D721Med (cell line): ENCODE results near the gene BOC.

Experiments
- DNase-seq: peaks from one replicate; pipeline ENCODE4 v3.0.0; 2011; ENCODE audit warnings: low spot score; ENCODE audit not compliant: insufficient read length
- FAIRE-seq: peaks from 2 replicates; lab custom pipeline; 2011; peaks lifted over from hg19 to GRCh38; lab: Jason Lieb, UNC
- TF ChIP-seq, protein P1 (sequence below): IDR thresholded peaks from 2 replicates; pipeline ENCODE4 v1.5.1; 2012; ENCODE audit warnings: mild to moderate bottlenecking, control low read depth; ENCODE audit not compliant: insufficient read depth; ENCODE audit errors: missing control alignments

The BOC gene

DNA sequence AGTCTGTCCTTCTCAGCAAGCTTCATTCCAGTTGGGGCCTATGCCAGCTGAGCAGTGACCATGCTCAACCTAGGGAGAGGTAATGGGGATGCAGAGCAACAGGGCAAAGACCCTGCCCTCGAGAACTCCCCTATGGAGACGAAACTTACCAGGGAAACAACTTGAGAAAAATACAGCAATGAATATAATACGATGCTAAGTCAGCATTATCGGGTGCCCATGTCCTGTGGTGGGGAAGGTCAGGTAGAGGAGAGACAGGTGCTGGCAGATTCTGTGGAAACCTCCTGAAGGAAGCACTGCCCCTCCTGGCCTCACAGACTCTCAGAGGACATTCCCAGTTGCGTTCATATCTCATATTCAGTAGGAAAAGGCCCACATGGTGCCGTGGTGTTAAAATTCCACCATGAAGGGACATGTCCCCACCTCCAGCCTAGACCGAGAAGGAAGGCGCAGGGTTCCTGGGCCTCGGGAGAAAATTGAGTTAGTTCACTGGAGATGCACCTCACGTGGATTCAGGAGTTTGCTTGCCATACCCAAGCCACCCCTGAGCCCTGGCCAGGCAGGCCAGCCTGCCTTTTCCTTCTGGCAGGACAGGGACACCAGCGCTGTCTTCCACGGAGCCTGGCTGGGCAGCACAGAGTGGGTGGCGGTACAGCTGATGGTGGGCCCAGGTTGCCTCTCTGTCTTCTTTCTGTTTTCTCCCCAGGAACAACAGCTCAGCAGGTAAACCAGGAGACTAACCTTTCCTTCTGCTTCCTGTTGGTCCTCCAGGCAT is 62.4 kb downstream of the BOC start:
- FAIRE-seq (no peak), DNase-seq (no peak)
- TF ChIP-seq, protein P1, sequence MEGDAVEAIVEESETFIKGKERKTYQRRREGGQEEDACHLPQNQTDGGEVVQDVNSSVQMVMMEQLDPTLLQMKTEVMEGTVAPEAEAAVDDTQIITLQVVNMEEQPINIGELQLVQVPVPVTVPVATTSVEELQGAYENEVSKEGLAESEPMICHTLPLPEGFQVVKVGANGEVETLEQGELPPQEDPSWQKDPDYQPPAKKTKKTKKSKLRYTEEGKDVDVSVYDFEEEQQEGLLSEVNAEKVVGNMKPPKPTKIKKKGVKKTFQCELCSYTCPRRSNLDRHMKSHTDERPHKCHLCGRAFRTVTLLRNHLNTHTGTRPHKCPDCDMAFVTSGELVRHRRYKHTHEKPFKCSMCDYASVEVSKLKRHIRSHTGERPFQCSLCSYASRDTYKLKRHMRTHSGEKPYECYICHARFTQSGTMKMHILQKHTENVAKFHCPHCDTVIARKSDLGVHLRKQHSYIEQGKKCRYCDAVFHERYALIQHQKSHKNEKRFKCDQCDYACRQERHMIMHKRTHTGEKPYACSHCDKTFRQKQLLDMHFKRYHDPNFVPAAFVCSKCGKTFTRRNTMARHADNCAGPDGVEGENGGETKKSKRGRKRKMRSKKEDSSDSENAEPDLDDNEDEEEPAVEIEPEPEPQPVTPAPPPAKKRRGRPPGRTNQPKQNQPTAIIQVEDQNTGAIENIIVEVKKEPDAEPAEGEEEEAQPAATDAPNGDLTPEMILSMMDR: no peak

DNA sequence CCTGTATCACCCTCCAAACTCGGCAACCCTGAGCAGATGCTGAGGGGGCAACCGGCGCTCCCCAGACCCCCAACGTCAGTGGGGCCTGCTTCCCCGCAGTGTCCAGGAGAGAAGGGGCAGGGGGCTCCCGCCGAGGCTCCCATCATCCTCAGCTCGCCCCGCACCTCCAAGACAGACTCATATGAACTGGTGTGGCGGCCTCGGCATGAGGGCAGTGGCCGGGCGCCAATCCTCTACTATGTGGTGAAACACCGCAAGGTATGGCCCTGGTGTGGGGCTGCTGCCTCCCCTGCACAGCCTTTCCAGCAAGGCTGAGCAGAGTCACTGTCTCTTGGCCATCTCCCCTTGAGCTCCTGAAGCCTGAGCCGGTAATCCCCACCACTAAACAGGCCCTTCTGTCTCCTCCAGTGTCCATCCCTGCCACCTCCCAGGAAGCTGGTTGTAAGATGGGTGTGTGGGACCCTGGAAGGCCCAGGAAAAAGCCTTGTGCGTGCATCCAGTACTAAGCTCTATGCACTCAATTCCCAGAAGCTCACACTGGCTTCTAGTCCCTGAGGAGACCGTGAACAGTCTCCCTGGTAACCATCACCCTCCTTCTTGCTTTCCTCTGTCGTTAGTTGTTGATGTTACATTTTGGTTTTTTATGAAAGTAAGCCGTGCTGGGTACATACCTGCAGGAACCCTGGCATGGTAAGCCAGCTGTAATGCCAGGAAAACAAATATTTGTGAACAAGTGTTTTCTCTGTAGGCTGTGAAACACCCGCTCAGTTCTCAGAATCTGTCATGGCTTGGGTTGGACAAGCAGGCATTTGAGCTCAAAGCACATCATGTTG is 63.3 kb downstream of the BOC start:
- no peak for DNase-seq

DNA sequence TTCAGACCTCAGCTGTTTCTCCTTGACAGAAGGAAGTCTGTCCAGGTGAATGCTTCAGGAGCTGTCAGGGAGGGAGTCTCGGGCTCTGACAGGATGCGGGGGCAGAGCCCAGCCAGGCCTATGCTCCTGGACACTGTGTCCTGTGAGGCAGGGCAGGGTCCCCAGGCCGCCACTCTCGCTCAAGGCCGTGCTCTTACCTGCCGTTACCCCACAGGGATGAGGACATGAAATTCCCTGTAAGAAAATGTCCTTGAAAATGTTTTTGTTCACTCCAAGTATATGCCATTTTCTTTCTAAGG is 63.9 kb downstream of the BOC start:
- FAIRE-seq (no peak), DNase-seq (no peak)
- TF ChIP-seq, protein P1: no peak

More for the DNA sequence above, 63.3 kb downstream of the BOC start:
- TF ChIP-seq, protein P1: no peak
- FAIRE-seq: no peak

DNA sequence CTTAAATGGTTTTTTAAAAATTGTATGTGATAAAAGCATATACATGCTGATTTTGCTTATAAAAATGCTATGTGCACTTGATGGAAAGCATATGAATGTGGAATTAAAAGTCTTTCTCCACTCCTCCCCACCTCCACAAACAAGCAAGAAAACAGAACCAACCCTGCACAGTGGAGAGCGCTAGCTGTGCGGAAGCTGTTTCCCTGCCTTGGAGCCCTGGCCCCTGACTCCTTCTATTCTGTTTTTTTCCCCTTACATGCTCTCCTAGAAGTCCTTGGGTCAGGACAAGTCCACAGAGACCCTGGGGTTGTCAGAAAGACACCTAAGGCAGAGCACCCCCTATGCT is 64.2 kb downstream of the BOC start:
- TF ChIP-seq, protein P1: no peak
- FAIRE-seq (no peak), DNase-seq (no peak)

DNA sequence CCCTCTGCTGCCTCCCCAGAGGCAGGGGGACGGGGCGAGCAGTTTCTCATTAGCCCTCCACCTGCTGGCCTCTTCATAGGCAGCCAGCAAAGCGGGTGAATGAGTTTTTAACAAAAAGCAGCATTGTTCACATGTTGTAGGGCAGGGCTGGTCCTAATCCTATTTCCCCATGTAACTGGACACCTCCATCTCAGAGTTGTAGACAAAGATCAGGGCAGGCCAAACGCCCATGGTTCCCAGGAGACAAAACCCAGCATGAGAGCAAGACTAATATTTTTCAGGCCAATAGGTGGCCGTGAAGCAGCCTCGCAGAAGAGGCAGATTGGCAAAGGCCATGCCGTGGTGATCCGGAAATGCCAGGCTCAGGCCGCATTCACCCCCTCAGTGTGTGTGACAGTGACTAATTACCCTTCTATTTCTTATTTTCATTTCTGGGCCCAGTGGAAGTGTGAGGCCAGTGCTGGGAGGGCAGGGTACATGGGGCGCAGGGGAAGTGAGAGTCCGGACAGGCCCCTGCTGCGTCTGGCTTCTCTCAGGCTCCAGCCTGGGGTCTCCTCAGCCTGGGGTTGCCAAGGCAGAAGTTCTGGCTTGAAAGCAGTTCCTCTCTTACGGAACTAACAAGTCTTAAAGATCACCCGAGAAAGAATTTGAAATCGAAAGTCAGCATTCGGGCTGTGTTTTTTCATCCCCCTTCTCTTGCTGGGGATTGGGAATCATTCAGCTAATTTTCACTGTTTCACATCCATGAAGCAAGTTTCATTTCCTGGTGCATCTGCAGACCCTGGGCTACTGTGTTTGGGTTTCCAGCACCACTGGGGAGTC is 64.8 kb downstream of the BOC start:
- DNase-seq: no peak
- no peak for FAIRE-seq

DNA sequence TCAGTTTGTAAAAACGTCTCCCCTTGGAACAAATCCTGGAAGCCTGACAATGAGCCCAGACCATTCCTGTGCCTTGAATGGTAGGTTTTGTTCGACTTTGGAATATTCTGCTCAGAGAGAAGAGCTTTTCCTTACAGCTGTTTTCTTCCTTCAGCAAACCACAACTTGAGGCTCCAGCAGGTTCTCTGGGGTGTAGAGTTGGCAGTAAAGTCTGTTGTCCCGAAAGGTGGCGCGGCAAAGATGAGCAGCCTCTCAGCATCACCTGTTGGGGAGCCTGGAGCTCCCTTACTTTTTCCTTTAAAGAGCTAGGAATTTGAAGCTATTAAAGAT is 65.4 kb downstream of the BOC start:
- TF ChIP-seq, protein P1: no peak
- no peak for FAIRE-seq
- no peak for DNase-seq

More for the DNA sequence above, 64.8 kb downstream of the BOC start:
- TF ChIP-seq, protein P1: no peak
